H1 (cell line): ENCODE results near the gene STK16. TPM values are rescaled to one million over a fixed set of nuclear protein-coding genes. Genes with fewer than 3 reads are reported as not detected.

Experiments
- CTCF ChIA-PET: fragments of 300-600 bp; sonication (Branson Sonifier 250); formaldehyde crosslinking; loops from one replicate; lab custom pipeline; 2021; ENCODE audit not compliant: partially characterized antibody; lab: Charles Lee
- POLR2A ChIA-PET: fragments of 300-600 bp; sonication (Branson Sonifier 250); formaldehyde crosslinking; loops from one replicate; lab custom pipeline; 2021; ENCODE audit warnings: inconsistent platforms; ENCODE audit not compliant: partially characterized antibody; lab: Charles Lee
- DNase-seq, 2 experiments: peaks; one replicate each; pipeline versions ENCODE4 v3.0.0 to v3.0.0-alpha.2; 2010 to 2022; ENCODE audit warnings: low spot score in 2 of 2, low read depth in 1 of 2, mixed read lengths in 1 of 2
- FAIRE-seq: peaks from 2 replicates; lab custom pipeline; 2011; peaks lifted over from hg19 to GRCh38; lab: Jason Lieb, UNC
- H2AFZ ChIP-seq: 2 replicates; pipeline ENCODE4 v1.8.1; 2012; ENCODE audit warnings: low read length, inconsistent platforms
- H2AK5ac ChIP-seq: 2 replicates; pipeline ENCODE4 v1.6.1; 2013; ENCODE audit warnings: low read depth, low read length
- H2BK120ac ChIP-seq: replicated peaks from 2 replicates; pipeline ENCODE3; 2013; ENCODE audit warnings: low read depth, low read length, inconsistent platforms
- H2BK12ac ChIP-seq: 2 replicates; pipeline ENCODE4 v1.6.1; 2013; ENCODE audit warnings: low read depth, low read length
- H2BK15ac ChIP-seq: 2 replicates; pipeline ENCODE4 v1.6.1; 2013; ENCODE audit warnings: low read length
- H2BK20ac ChIP-seq: 2 replicates; pipeline ENCODE4 v1.6.1; 2013; ENCODE audit warnings: low read length
- H2BK5ac ChIP-seq: 2 replicates; pipeline ENCODE4 v1.6.1; 2013; ENCODE audit warnings: low read depth, low read length
- H3K14ac ChIP-seq: 2 replicates; pipeline ENCODE4 v1.6.1; 2013; ENCODE audit warnings: inconsistent platforms; ENCODE audit not compliant: insufficient read length
- H3K18ac ChIP-seq: 2 replicates; pipeline ENCODE4 v1.6.1; 2013; ENCODE audit warnings: low read length; ENCODE audit errors: extremely low read depth
- H3K23ac ChIP-seq: 2 replicates; pipeline ENCODE4 v1.6.1; 2013; ENCODE audit warnings: inconsistent platforms; ENCODE audit not compliant: insufficient read length
- H3K23me2 ChIP-seq: 2 replicates; pipeline ENCODE4 v1.6.1; 2013; ENCODE audit warnings: low read depth, low read length
- H3K27ac ChIP-seq: 2 replicates; pipeline ENCODE4 v1.6.1; 2011; ENCODE audit warnings: low read depth, low read length, inconsistent platforms
- H3K27me3 ChIP-seq, 4 experiments: replicated peaks in 1 of 4; 1 replicate in 1 of 4; 2 replicates in 3 of 4; pipeline versions ENCODE4 v1.6.1 to v1.8.1; 2011 to 2013; ENCODE audit warnings: low read length in 3 of 4, mild to moderate bottlenecking in 3 of 4, inconsistent platforms in 2 of 4, mixed read lengths in 2 of 4, moderate library complexity in 1 of 4; ENCODE audit not compliant: control insufficient read depth in 3 of 4, insufficient read depth in 3 of 4; ENCODE audit errors: extremely low read depth in 1 of 4
- H3K36me3 ChIP-seq, 4 experiments: 2 replicates each; pipeline versions ENCODE4 v1.6.1 to v1.8.1; 2011 to 2013; ENCODE audit warnings: mild to moderate bottlenecking in 4 of 4, low read length in 3 of 4, moderate library complexity in 2 of 4, control low read depth in 1 of 4, inconsistent platforms in 1 of 4; ENCODE audit not compliant: insufficient read depth in 4 of 4, control insufficient read depth in 2 of 4
- H3K4ac ChIP-seq: replicated peaks from 2 replicates; pipeline ENCODE3; 2013; ENCODE audit warnings: low read length, low read depth, mixed read lengths, inconsistent platforms; ENCODE audit not compliant: insufficient read length
- H3K4me1 ChIP-seq, 4 experiments: replicated peaks in 1 of 4; 1 replicate in 1 of 4; 2 replicates in 3 of 4; pipeline versions ENCODE4 v1.6.1 to v1.8.1; 2011 to 2013; ENCODE audit warnings: low read length in 3 of 4, inconsistent platforms in 2 of 4, mixed read lengths in 1 of 4; ENCODE audit not compliant: insufficient read depth in 4 of 4, control insufficient read depth in 3 of 4
- H3K4me2 ChIP-seq, 2 experiments: 2 replicates each; pipeline versions ENCODE4 v1.6.1 to v1.8.1; 2011 to 2013; ENCODE audit warnings: low read depth in 2 of 2, low read length in 2 of 2, control low read depth in 1 of 2, inconsistent platforms in 1 of 2, mild to moderate bottlenecking in 1 of 2; ENCODE audit not compliant: insufficient read depth in 1 of 2
- H3K4me3 ChIP-seq, 4 experiments: fragments of 200-600, 300-600 bp in 1 of 4; sonication (generic), shearing (Covaris generic), sonication (Bioruptor Twin) in 1 of 4; 2 replicates each; pipeline versions ENCODE4 v1.5.1 to v1.8.1; 2011 to 2016; ENCODE audit warnings: low read length in 4 of 4, low read depth in 3 of 4, control low read depth in 2 of 4, inconsistent platforms in 2 of 4, mild to moderate bottlenecking in 2 of 4, mixed read lengths in 1 of 4, moderate library complexity in 1 of 4; ENCODE audit not compliant: insufficient read depth in 2 of 4; ENCODE audit errors: extremely low read depth in 1 of 4
- H3K56ac ChIP-seq: replicated peaks from 2 replicates; pipeline ENCODE3; 2013; ENCODE audit warnings: low read depth, mild to moderate bottlenecking, mixed read lengths, low read length, inconsistent platforms; ENCODE audit not compliant: insufficient read length
- H3K79me1 ChIP-seq: 2 replicates; pipeline ENCODE4 v1.6.1; 2013; ENCODE audit warnings: low read depth, low read length, control low read depth
- H3K79me2 ChIP-seq, 2 experiments: 2 replicates each; pipeline versions ENCODE4 v1.6.1 to v1.8.1; 2012 to 2013; ENCODE audit warnings: low read length in 2 of 2, mild to moderate bottlenecking in 2 of 2, inconsistent platforms in 1 of 2; ENCODE audit not compliant: insufficient read depth in 2 of 2, control insufficient read depth in 1 of 2
- H3K9ac ChIP-seq, 4 experiments: replicated peaks in 1 of 4; 1 replicate in 1 of 4; 2 replicates in 3 of 4; pipeline versions ENCODE4 v1.6.1 to v1.8.1; 2011 to 2013; ENCODE audit warnings: low read depth in 3 of 4, low read length in 3 of 4, control low read depth in 2 of 4, mild to moderate bottlenecking in 2 of 4, moderate library complexity in 2 of 4, inconsistent platforms in 1 of 4; ENCODE audit errors: extremely low read depth in 1 of 4
- H3K9me3 ChIP-seq, 2 experiments: 2 replicates each; pipeline versions ENCODE4 v1.6.1 to v1.8.1; 2012 to 2013; ENCODE audit warnings: mild to moderate bottlenecking in 2 of 2, moderate library complexity in 2 of 2, control low read depth in 1 of 2, inconsistent platforms in 1 of 2, low read depth in 1 of 2, low read length in 1 of 2, mixed read lengths in 1 of 2; ENCODE audit not compliant: insufficient read depth in 2 of 2
- H4K20me1 ChIP-seq, 2 experiments: replicated peaks in 1 of 2; 2 replicates each; pipeline versions ENCODE3 to v1.8.1; 2011 to 2013; ENCODE audit warnings: inconsistent platforms in 2 of 2, low read length in 2 of 2, mild to moderate bottlenecking in 1 of 2; ENCODE audit not compliant: insufficient read depth in 2 of 2, control insufficient read depth in 1 of 2
- H4K5ac ChIP-seq: 2 replicates; pipeline ENCODE4 v1.6.1; 2013; ENCODE audit warnings: low read length, low read depth, mixed read lengths, inconsistent platforms; ENCODE audit not compliant: insufficient read length
- H4K8ac ChIP-seq: 2 replicates; pipeline ENCODE4 v1.8.0; 2013; ENCODE audit warnings: mild to moderate bottlenecking, moderate library complexity, low read length, inconsistent platforms; ENCODE audit not compliant: insufficient read depth; ENCODE audit errors: extremely low read depth
- H4K91ac ChIP-seq: replicated peaks from 2 replicates; pipeline ENCODE3; 2013; ENCODE audit warnings: low read length, mixed read lengths, inconsistent platforms; ENCODE audit not compliant: insufficient read length
- ATF2 ChIP-seq: IDR thresholded peaks from 2 replicates; pipeline ENCODE4 v1.6.1; 2012; ENCODE audit warnings: low read length, inconsistent platforms
- CBX5 ChIP-seq: fragments of 300-800, 300-1000 bp; sonication (generic); IDR thresholded peaks from 2 replicates; pipeline ENCODE4 v1.7.1; 2016; ENCODE audit warnings: antibody characterized with exemption, low read length, low read depth
- CHD1 ChIP-seq: IDR thresholded peaks from 2 replicates; pipeline ENCODE4 v1.6.1; 2012; ENCODE audit warnings: low read depth, low read length, improper control_type of control experiment
- EGR1 ChIP-seq: IDR thresholded peaks from 2 replicates; pipeline ENCODE4 v1.6.1; 2011; ENCODE audit warnings: low read depth, low read length, borderline replicate concordance
- RXRA ChIP-seq: IDR thresholded peaks from 2 replicates; pipeline ENCODE4 v1.6.1; 2011; ENCODE audit warnings: low read depth, mild to moderate bottlenecking, low read length, moderate library complexity; ENCODE audit not compliant: insufficient read depth
- SP2 ChIP-seq: IDR thresholded peaks from 2 replicates; pipeline ENCODE4 v1.6.1; 2012; ENCODE audit warnings: mild to moderate bottlenecking, low read length, inconsistent platforms
- SRF ChIP-seq: IDR thresholded peaks from 2 replicates; pipeline ENCODE4 v1.6.1; 2011; ENCODE audit warnings: mild to moderate bottlenecking, low read depth, low read length, moderate library complexity
- SUZ12 ChIP-seq: fragments of 200-600 bp; sonication (generic); IDR thresholded peaks from 2 replicates; pipeline ENCODE4 v1.6.1; 2012; ENCODE audit warnings: mild to moderate bottlenecking, inconsistent platforms, low read length, moderate library complexity, mixed read lengths
- TEAD4 ChIP-seq: IDR thresholded peaks from 2 replicates; pipeline ENCODE4 v1.6.1; 2012; ENCODE audit warnings: low read depth, low read length, inconsistent platforms, mixed read lengths
- WGBS, 2 experiments: shearing (Covaris generic) in 1 of 2; methylation state at CpG; one replicate each; pipeline versions ENCODE4 v1.1.6 to v1.1.7; 2013 to 2015; ENCODE audit warnings: low lambda C conversion rate in 2 of 2, mixed read lengths in 2 of 2, inconsistent platforms in 1 of 2, low coverage in 1 of 2, missing lambda C conversion rate in 1 of 2; ENCODE audit not compliant: insufficient replicate concordance in 2 of 2, insufficient coverage in 1 of 2, insufficient read length in 1 of 2; ENCODE audit errors: extremely low coverage in 1 of 2, missing lambda C conversion rate in 1 of 2; 5-methylcytosine and 5-hydroxymethylcytosine counted together
- polyA plus RNA-seq, 7 experiments: library from polyadenylated mRNA; depleted of rRNA in 3 of 7; stranded (reverse) in 5 of 7; unstranded in 2 of 7; fragments of >200 nt in 5 of 7; fragments of 200-250 nt in 2 of 7; gene quantifications; 1 replicate in 5 of 7; 2 replicates in 1 of 7; 4 replicates in 1 of 7; pipeline versions ENCODE4 v1.2.1 to v1.2.3, GENCODE V29; 2011 to 2013; ENCODE audit warnings: missing spikeins in 2 of 7, mixed read lengths in 2 of 7
- total RNA-seq: library from RNA; stranded (reverse); fragmentation: NEBNext Ultra II Directional; extraction: Animal tissue kit (Norgen Biotek cat#: 25700); gene quantifications from 2 replicates; pipeline ENCODE4 v1.2.1, GENCODE V29; 2021

STK16 gene
- total and polyA plus RNA-seq, 2 of the 8 experiments (the other 6 are each of a cell fraction or from before 2014, with no cell fraction given): 21.3 to 51.4 TPM

DNA sequence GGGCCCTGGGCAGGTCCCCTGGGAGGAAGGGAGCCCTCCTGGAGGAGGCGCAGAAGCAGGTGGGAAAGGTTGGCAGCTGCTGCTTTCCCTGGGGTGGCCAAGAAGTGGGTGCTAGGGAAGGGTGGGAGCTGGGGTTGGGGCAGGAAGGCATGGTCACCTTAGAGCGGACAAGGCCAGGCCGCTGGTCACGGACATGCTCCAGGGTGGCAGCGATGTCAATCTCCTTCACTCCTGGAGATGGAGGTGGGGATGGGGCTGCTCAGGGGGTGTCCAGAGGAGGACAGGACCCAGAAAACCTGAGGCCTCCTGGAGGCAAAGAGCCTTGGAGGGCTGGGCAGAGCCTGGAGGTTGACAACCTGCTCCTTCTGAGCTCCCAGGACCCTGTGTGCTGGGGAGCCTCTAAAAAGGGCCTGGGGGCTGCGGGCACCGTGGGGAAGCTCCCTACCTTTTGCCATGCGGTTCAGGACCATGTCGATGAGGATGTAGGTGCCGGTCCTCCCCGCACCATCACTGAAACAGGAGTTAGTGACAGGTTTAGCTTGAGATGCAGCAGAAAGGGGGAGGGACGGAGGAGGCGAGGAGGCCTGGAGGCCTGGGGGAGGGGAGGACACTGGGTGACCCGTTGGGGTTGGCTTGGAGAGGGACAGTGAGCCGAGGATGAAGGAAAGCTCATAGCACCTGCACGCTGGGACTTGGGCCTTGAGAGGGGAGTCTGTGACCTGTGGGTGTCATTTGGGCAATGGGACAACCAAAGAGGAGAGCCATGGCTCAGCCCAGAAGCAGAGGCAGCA is 45.3 kb downstream of the STK16 start:
- Histone ChIP-seq H2BK120ac (no peak overlapping the region), H2AK5ac (no peak overlapping the region; the same call in 1 of the 2 replicates), H2BK15ac (no peak overlapping the region), H3K4me3 (no peak overlapping the region), H4K8ac (peak overlapping the region; percentile 3; the same call in 1 of the 2 replicates), H4K20me1 (peaks cover 0 to 2% of the 10 kb centered on the region in 2 experiments), H3K18ac (no peak overlapping the region), H4K5ac (no peak overlapping the region), H3K4me2 (no peak overlapping the region), H3K9ac (no peak overlapping the region), H3K23me2 (peaks cover 4% of the 10 kb centered on the region; the same call in 1 of the 2 replicates), H3K27ac (no peak overlapping the region), H3K79me2 (no peaks in the 10 kb centered on the region), H3K79me1 (no peaks in the 10 kb centered on the region), H3K9me3 (0 out of 4 replicates have a peak, but pooled peaks cover 0 to 5% of the 10 kb centered on the region in 2 experiments), H3K4ac (no peak overlapping the region), H2BK12ac (no peak overlapping the region), H3K4me1 (peaks cover 0 to 10% (median 5%) of the 10 kb centered on the region in 4 experiments; a peak in 6 of 7 replicates), H3K36me3 (no peaks in the 10 kb centered on the region), H4K91ac (no peak overlapping the region), H2BK5ac (no peak overlapping the region), H3K23ac (no peak overlapping the region), H2AFZ (no peak overlapping the region), H3K27me3 (peaks cover 0 to 14% (median 7%) of the 10 kb centered on the region in 4 experiments; a peak in 6 of 7 replicates), H3K56ac (no peak overlapping the region), H2BK20ac (no peak overlapping the region), H3K14ac (no peak overlapping the region)
- CTCF ChIA-PET: interaction anchor here (0.6 to 9.0 kb wide), 11 partner anchors 9 to 251 kb away, joined by 3 to 220 read pairs (median 4); partner anchors contain the start of genes DNAJB2 and PTPRN
- POLR2A ChIA-PET: interaction anchor here (1.0 to 2.3 kb wide), 4 partner anchors 12 to 39 kb away, joined by 3 to 13 read pairs (median 4); partner anchors contain the start of genes DNAJB2 and TUBA4B
- DNase-seq: no peak
- no peak for TF ChIP-seq SP2
- no peak for TF ChIP-seq SUZ12
- TF ChIP-seq EGR1: no peak
- no peak for TF ChIP-seq CBX5
- no peak for TF ChIP-seq RXRA
- no peak for TF ChIP-seq TEAD4
- TF ChIP-seq ATF2: no peak
- no peak for TF ChIP-seq SRF
- no peak for TF ChIP-seq CHD1
- FAIRE-seq: no peak
- 85% methylated on average over 15 of the region's 16 CpGs; no CpG with 5 or more reads in 1 of the 2 experiments for WGBS, 2 experiments
